Esophagus muscularis mucosa (tissue), 4 donors: ENCODE data around the gene ZNF454. TPM values are rescaled to one million over a fixed set of nuclear protein-coding genes. Genes with fewer than 3 reads are reported as not detected.

ENCODE experiments used
- DNase-seq: peaks from one replicate; pipeline ENCODE4 v3.0.0-alpha.2; 2017; ENCODE audit errors: extremely low spot score
- H3K27ac ChIP-seq, 4 donors: fragments of 200-600 bp; sonication (generic); replicated peaks in 1 of 4; 1 replicate in 3 of 4; 2 replicates in 1 of 4; pipeline ENCODE4 v1.5.1; 2016 to 2019; ENCODE audit warnings: mild to moderate bottlenecking in 1 of 4
- H3K27me3 ChIP-seq, 4 donors: fragments of 200-600 bp; sonication (generic); one replicate each; pipeline versions ENCODE4 v1.5.1 to v1.6.0; 2016 to 2019
- H3K36me3 ChIP-seq, 4 donors: fragments of 200-600 bp; sonication (generic); one replicate each; pipeline ENCODE4 v1.5.1; 2016 to 2019
- H3K4me1 ChIP-seq, 4 donors: fragments of 200-600 bp; sonication (generic); one replicate each; pipeline ENCODE4 v1.5.1; 2016 to 2019
- H3K4me3 ChIP-seq, 4 donors: fragments of 200-600 bp; sonication (generic); 1 replicate in 2 of 4; 2 replicates in 2 of 4; pipeline ENCODE4 v1.5.1; 2016 to 2019; ENCODE audit warnings: mild to moderate bottlenecking in 4 of 4, moderate library complexity in 1 of 4
- H3K9me3 ChIP-seq, 4 donors: fragments of 200-600 bp; sonication (generic); 1 replicate in 3 of 4; 2 replicates in 1 of 4; pipeline ENCODE4 v1.5.1; 2016 to 2019
- EP300 ChIP-seq: sonication (generic); formaldehyde crosslinking; IDR thresholded peaks from one replicate; pipeline ENCODE4 v1.6.1; 2017; ENCODE audit warnings: antibody characterized with exemption
- POLR2A ChIP-seq: fragments of 450-650 bp; IDR thresholded peaks from one replicate; pipeline ENCODE4 v1.6.1; 2017; ENCODE audit warnings: antibody characterized with exemption, moderate library complexity, mild to moderate bottlenecking, low read depth
- POLR2AphosphoS5 ChIP-seq, 2 donors: sonication (generic); formaldehyde crosslinking; IDR thresholded peaks; one replicate each; pipeline ENCODE4 v1.6.1; 2017; ENCODE audit warnings: antibody characterized with exemption in 2 of 2
- WGBS: methylation state at CpG from one replicate; pipeline ENCODE4 v1.1.5; 2018; 5-methylcytosine and 5-hydroxymethylcytosine counted together
- intact Hi-C: fragments of 100-400 bp; cut with DNase I; formaldehyde crosslinking; loops from one replicate; pipeline ENCODE4 v1.15.1; 2023
- total RNA-seq, 4 donors: library from RNA; depleted of rRNA; stranded (reverse); fragments of >200 nt; gene quantifications; one replicate each; pipeline versions ENCODE4 v1.1.0 to v1.2.1, GENCODE V29; 2016
- TF ChIP-seq, protein P1 (sequence below), 3 experiments: fragments of 200-600 bp in 2 of 3; fragments of 450-650 bp in 1 of 3; sonication (generic) in 2 of 3; IDR thresholded peaks; one replicate each; pipeline ENCODE4 v1.5.1; 2017 to 2019; ENCODE audit warnings: antibody characterized with exemption in 3 of 3, mild to moderate bottlenecking in 2 of 3, moderate library complexity in 1 of 3

The ZNF454 gene
- total RNA-seq, 4 donors from 2014 or later = 2.3 to 4.8 (median 4.2) TPM

DNA sequence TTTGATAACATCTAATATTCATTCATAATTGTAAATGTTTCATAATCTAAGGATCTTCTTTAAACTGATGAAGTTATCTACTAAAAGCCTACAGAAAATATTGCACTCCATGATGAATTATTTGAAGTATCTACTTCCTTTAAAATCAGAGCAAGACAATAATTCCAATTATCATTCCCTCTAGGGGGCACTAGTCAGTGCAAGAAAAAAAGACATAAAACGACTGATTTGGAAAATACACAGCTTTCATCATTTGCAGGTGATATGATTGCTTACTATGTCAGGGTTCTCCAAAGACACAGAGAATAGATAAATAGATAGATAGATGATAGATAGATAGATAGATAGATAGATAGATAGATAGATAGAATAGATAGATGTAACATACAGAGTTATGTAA, 67.7 kb downstream of the ZNF454 start:
- no peak for DNase-seq
- no peaks in the 10 kb centered on the region for H3K36me3 ChIP-seq
- no peak overlapping the region for H3K27ac ChIP-seq
- H3K4me3 ChIP-seq = no peak overlapping the region
- peaks cover 0 to 38% (median 12%) of the 10 kb centered on the region in 4 donors for H3K9me3 ChIP-seq
- WGBS = 27% methylated on average over 1 of the region's 1 CpG
- TF ChIP-seq POLR2AphosphoS5 (IDR thresholded peaks at IDR 0.05) (no peak), POLR2A (no peak), EP300 (no peak)
- TF ChIP-seq, protein P1, sequence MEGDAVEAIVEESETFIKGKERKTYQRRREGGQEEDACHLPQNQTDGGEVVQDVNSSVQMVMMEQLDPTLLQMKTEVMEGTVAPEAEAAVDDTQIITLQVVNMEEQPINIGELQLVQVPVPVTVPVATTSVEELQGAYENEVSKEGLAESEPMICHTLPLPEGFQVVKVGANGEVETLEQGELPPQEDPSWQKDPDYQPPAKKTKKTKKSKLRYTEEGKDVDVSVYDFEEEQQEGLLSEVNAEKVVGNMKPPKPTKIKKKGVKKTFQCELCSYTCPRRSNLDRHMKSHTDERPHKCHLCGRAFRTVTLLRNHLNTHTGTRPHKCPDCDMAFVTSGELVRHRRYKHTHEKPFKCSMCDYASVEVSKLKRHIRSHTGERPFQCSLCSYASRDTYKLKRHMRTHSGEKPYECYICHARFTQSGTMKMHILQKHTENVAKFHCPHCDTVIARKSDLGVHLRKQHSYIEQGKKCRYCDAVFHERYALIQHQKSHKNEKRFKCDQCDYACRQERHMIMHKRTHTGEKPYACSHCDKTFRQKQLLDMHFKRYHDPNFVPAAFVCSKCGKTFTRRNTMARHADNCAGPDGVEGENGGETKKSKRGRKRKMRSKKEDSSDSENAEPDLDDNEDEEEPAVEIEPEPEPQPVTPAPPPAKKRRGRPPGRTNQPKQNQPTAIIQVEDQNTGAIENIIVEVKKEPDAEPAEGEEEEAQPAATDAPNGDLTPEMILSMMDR (IDR thresholded peaks at IDR 0.05) = no peak
- no peaks in the 10 kb centered on the region for H3K27me3 ChIP-seq
- no peaks in the 10 kb centered on the region for H3K4me1 ChIP-seq
- intact Hi-C loops = no loop called here

Other genes with a start within 250 kb of the ZNF454 start
- 10 to 100 TPM; 14.7 to 21.2 (median 17.0) TPM for gene ZNF354A, start 210.5 kb upstream of the ZNF454 start, total RNA-seq
- gene ZNF354B, start 81.2 kb upstream of the ZNF454 start, total RNA-seq = 10 to 100 TPM in 3 of 4 donors, 1 to 10 TPM in 1; 9.8 to 18.8 (median 15.4) TPM
- gene ZFP2, start 45.3 kb upstream of the ZNF454 start, total RNA-seq = 1 to 10 TPM; 2.1 to 4.0 (median 2.8) TPM
- gene GRM6, start 54.1 kb downstream of the ZNF454 start, total RNA-seq = not detected
- 1 to 10 TPM; 4.3 to 6.4 (median 4.8) TPM for gene ZNF879, start 82.6 kb downstream of the ZNF454 start, total RNA-seq
- 1 to 10 TPM; 5.0 to 7.9 (median 6.3) TPM for gene ZNF354C, start 119.2 kb downstream of the ZNF454 start, total RNA-seq